ENCODE measurements around the gene BLTP3B.

- TF ChIP-seq ZBTB7A (IDR thresholded peaks at IDR 0.05; ENCODE audit: low read depth) (no peak), TAF1 (IDR thresholded peaks at IDR 0.05; ENCODE audit: low read depth) (no peak), NFIC (IDR thresholded peaks at IDR 0.05) (no peak; the same call in 1 of the 2 replicates), EP300 (IDR thresholded peaks at IDR 0.05; ENCODE audit: borderline replicate concordance) (no peak), TEAD4 (IDR thresholded peaks at IDR 0.05) (no peak), FOXM1 (IDR thresholded peaks at IDR 0.05; ENCODE audit: borderline replicate concordance, low read depth) (no peak), RAD21 (IDR thresholded peaks at IDR 0.05; ENCODE audit: low read depth) (no peak), CREB1 (IDR thresholded peaks at IDR 0.05; ENCODE audit: low read depth) (no peak), TCF12 (IDR thresholded peaks at IDR 0.05; ENCODE audit: low read depth) (no peak), EGR1 (IDR thresholded peaks at IDR 0.05) (no peak), CEBPB (IDR thresholded peaks at IDR 0.05) (no peak), YY1 (IDR thresholded peaks at IDR 0.05; ENCODE audit: low read depth) (no peak)
- TF ChIP-seq, protein P1, sequence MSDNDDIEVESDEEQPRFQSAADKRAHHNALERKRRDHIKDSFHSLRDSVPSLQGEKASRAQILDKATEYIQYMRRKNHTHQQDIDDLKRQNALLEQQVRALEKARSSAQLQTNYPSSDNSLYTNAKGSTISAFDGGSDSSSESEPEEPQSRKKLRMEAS (IDR thresholded peaks at IDR 0.05) = no peak
- TF ChIP-seq, protein P2, sequence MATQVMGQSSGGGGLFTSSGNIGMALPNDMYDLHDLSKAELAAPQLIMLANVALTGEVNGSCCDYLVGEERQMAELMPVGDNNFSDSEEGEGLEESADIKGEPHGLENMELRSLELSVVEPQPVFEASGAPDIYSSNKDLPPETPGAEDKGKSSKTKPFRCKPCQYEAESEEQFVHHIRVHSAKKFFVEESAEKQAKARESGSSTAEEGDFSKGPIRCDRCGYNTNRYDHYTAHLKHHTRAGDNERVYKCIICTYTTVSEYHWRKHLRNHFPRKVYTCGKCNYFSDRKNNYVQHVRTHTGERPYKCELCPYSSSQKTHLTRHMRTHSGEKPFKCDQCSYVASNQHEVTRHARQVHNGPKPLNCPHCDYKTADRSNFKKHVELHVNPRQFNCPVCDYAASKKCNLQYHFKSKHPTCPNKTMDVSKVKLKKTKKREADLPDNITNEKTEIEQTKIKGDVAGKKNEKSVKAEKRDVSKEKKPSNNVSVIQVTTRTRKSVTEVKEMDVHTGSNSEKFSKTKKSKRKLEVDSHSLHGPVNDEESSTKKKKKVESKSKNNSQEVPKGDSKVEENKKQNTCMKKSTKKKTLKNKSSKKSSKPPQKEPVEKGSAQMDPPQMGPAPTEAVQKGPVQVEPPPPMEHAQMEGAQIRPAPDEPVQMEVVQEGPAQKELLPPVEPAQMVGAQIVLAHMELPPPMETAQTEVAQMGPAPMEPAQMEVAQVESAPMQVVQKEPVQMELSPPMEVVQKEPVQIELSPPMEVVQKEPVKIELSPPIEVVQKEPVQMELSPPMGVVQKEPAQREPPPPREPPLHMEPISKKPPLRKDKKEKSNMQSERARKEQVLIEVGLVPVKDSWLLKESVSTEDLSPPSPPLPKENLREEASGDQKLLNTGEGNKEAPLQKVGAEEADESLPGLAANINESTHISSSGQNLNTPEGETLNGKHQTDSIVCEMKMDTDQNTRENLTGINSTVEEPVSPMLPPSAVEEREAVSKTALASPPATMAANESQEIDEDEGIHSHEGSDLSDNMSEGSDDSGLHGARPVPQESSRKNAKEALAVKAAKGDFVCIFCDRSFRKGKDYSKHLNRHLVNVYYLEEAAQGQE (IDR thresholded peaks at IDR 0.05; ENCODE audit: low read depth) = no peak
These were observed 1.0 kb downstream of the BLTP3B start for GRCh38 chr12:100141666-100141997.
